HG03095 (cell line): Measurements from ENCODE around the gene MERTK.
"Not testable (repeated sequence)": the region's sequence is repeated elsewhere in the genome, so short reads cannot be mapped to it uniquely, and the experiment has no call there.

ENCODE experiments used
- ATAC-seq: cut with Tn5 transposase; IDR thresholded peaks from one replicate; pipeline ENCODE4 v1.9.1; 2021; ENCODE audit warnings: moderate library complexity; ENCODE audit not compliant: unreplicated experiment

Gene MERTK

DNA sequence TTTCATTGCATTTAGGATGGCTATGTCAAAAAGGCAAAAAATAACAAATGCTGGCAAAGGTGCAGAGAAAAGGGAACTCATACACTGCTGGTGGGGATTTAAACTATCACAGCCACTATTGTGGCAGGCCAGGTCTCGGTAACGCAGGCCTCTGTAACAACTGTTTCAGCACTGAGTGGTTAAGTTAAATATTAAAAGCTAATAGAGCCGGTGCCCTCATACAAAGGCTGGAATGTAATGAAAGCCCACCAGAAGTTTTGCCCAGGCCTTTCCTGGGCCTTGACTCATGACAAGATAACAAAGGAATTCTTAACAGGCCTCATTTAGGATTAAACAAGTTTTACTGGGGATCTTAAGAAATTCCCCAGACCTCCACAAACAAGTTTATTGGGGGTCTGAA is 10.7 kb downstream of the MERTK start:
- no peak for ATAC-seq

DNA sequence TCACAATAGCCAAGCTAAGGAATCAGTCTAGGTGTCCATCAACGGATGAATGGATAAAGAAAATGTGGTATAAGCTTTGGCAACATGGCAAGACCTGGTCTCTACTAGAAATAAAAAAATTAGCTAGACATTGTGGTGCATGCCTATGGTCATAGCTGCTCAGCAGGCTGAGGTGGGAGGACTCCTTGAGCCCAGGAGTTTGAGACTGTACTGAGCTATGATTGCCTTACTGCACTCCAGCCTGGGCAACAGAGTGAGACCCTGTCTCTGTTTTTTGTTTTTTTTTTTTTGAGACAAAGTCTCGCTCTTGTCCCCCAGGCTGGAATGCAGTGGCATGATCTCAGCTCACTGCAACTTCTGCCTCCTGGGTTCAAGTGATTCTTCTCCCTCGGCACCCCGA is 11.6 kb downstream of the MERTK start:
- not testable (repeated sequence) for ATAC-seq

GRCh38 chr2:111910609-111911277 is 12.3 kb downstream of the MERTK start:
- ATAC-seq, result no peak

GRCh38 chr2:111911295-111911977 is 13.0 kb downstream of the MERTK start:
- not testable (repeated sequence) for ATAC-seq

DNA sequence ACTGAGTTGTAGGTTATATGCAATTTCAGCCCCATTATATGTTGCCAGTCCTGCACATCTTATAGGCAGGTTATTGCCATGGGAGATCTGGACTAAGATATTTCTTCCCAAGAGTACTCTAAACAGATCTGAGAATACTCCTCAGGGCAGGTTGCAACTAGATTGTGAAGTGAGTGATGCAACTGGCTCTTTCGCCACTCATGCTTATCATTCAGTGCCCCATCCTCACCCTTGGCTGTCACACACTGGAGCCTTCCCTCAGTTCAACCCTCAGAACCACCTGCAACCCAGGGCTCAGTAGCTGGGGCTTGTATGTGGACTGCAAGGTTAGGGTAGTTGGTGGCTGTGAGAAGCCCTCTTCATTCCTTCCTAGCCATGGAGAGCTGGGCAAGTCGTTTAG is 14.1 kb downstream of the MERTK start:
- ATAC-seq, result no peak

DNA sequence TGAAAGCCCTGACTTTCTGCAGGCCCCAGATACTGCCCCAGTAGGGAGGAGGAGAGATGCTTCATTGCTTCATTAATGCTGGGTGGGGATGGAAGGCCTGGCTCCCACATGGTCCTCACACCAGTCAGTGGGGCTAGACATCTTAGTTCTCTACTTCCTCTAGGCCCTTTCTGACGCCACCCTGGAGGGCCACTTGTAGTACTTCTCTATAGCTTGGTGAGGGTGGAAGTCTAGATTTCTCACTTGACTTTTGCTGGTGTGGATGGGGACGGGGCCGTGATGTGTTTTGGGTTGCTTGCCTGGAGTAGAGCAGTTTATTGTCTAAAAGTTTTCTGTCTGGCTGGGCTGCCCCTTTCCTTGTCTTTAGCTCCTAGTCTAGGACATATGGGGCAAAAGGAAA is 18.7 kb downstream of the MERTK start:
- ATAC-seq, result no peak

GRCh38 chr2:111918383-111918806 is 20.0 kb downstream of the MERTK start:
- no peak for ATAC-seq

DNA sequence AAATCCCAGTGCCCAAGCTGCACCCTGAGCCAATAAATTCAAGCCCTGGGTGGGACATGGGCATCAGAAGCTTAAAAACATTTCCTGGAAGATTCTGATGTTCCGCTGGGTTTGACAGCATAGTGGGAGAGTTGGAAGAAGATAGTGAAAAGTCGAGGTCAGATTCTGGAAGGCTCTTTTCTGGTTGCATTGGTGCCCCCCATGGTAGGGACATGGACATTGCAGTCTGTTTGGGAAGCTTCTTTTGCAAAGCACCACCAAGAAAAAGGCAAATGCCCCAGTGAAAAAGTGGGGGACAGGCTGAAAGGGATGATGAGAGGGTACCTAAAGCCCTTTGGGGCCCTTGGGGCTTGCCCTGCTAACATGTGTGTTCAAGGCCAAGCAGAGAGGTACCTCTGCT is 21.0 kb downstream of the MERTK start:
- ATAC-seq, result no peak

GRCh38 chr2:111919794-111920608 is 21.6 kb downstream of the MERTK start:
- ATAC-seq, result no peak

GRCh38 chr2:111923276-111923804 is 24.9 kb downstream of the MERTK start:
- no peak for ATAC-seq

DNA sequence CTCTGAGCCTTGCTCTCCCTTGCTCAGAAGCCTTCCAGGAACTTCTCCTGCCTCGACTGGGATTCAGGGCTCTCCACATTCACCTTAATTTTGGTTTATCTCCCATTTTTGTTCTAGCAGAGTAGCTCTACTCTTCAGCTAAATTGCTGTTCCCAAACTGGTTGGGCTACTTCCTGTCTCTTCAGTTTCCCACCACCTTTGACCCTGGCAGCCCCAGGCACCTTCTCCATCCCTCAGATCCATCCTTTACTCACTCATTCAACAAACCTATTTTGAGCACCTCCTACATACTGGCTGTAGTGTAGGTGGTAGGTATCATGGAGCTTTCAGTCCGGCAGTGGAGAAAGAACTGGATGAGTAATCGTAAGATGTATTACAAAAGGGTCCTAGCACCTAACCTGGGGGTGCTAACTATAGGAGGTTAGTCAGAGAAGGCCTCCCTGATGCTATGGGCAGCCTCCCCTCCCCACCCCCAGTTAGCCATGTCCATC is 26.3 kb downstream of the MERTK start:
- no peak for ATAC-seq

DNA sequence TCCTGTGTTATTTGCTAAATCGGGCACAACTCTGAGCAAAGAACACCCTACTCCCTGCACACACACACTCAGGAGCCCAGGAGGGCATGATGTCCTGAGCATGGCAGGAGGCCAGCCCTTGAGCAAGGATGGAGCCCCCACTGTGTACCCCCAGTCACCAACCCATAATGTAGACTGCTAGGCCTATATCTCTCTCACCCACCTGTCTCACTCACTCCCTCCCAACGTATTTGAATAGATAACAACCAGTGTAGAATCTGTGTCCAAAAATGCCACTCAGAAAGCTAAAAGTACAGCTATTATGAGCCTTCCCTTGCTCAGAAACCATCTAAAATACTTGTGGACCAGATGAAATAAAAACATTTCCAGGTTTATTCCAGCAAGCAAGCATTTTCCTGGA is 29.3 kb downstream of the MERTK start:
- no peak for ATAC-seq

DNA sequence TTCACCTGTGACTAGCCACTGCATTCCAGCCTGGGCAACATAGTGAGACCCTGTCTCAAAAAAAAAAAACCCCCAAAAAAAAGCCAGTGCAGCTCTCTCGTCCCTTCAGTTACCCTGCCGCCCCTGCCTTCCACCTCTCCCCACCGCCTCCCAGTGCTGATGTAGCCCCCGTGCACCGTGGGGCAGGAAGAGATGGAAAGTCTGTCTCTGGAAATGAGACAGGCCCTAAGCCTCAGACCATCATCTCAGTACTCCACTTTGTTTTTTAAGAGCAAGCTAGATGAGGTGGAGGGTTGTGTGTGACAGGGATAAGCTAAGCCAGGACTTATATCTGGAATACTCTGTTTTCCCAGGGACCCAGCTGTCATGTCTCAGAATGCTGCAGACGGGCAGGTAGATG is 32.0 kb downstream of the MERTK start:
- no peak for ATAC-seq

GRCh38 chr2:111930875-111931274 is 32.5 kb downstream of the MERTK start:
- no peak for ATAC-seq

- no peak for ATAC-seq
Observed at GRCh38 chr2:111932841-111933291, 34.5 kb downstream of the MERTK start.

- ATAC-seq, result not testable (repeated sequence)
Observed at GRCh38 chr2:111933900-111934299, 35.5 kb downstream of the MERTK start.

- ATAC-seq, result no peak
Observed at GRCh38 chr2:111936881-111937280, 38.5 kb downstream of the MERTK start.

DNA sequence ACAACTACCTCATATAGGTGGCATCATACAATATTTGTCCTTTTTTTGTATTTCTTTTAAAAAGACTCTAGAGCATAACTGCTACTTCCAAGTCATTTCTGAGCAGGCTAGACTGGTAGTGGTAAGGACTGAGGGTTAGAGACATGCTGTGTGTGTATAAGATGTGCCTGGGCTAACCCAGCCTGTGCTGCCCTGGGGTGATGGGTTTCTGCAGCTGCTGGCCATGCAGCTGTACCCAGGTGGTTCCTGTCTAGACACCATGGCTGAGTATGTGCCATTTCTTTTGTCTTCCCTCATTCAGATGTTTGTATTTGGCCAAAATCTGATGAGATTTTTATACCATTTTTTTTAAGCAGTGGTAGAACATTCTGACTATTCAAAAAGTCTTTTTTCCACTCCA is 40.0 kb downstream of the MERTK start:
- no peak for ATAC-seq

DNA sequence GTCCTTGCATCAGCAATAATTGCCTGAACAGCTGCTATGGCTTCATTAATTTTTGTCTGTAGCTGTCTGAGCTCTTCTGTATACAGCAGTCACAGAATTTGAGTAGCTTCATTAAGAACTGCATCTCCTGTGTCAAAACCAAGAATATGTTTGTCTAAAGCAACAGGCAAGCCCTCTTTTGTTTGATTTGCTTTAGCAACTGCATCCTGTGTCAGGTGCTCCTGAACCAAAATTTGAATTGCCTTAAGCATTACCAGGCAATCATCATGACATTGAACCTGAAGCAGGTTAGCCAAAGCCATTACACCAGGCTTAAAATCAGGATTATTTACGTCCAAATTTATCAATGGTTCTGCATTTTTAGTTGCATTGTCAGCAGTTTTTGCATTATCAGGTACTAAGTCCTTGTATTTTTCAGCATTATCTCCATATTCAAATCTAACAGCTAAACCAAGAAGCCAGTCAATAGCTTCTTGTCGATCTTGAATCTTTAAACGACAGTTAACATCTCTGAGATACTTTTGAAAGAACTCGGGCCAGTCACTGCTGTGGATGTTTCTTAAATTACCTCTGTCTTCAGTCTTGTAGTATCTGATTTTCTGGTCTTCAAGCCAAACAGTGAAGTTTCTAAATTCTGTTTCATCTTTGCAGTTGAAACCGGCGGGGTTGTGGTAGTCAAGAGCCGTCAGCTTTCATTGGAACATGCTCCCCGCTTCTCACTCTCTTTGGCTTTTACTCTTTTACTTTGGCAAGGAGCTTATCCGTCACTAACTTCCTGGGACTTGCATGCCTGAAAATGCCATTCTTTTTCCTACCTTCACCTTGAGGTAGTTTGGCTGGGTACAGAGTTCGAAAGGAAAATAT is 42.2 kb downstream of the MERTK start:
- no peak for ATAC-seq

DNA sequence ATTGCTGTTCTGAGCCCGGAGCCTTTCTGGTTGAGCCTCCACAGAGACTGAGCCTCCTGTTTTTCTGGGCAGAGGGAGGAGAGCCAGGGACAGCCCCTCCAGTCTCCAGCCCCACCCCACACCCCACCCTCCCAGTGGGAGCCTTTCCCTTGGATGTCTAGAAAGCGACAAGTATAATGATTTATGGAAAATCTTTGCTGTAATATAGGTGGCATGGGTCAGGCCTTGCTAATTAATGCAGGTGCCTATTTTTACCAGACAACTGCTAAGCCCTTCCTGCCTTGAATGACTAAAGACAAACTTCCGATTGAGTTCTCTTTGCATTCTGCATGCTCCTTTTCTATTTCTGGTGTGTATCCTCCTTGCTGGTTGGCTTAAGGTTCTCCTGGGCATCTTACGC is 43.1 kb downstream of the MERTK start:
- no peak for ATAC-seq
